ENCODE data around the gene DNHD1. TPM values are rescaled to one million over a fixed set of nuclear protein-coding genes. Genes with fewer than 3 reads are reported as not detected.

DNHD1 gene
- total RNA-seq, 1 experiment from 2014 or later = 1.2 TPM

DNA sequence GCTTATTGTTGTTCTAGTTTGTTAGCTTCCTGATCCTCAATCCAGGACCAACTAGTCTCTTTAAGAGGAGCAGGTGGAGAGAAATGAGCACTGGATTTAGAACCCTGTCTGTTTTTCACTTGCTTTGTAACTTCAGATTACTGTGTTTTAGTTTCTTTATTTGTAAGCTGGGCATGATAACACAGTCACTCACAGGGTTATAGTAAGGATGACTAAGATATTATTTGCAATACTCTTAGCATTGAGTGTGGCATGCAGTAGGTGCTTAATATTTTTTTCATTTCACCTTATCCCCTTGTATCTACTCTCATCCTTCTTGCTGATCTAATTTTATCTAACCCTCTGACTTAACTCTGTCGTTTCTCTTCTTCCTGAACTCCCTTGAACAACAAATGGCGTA lies 33.8 kb downstream of the DNHD1 start:
- DNase-seq (ENCODE audit: low spot score) = no peak

DNA sequence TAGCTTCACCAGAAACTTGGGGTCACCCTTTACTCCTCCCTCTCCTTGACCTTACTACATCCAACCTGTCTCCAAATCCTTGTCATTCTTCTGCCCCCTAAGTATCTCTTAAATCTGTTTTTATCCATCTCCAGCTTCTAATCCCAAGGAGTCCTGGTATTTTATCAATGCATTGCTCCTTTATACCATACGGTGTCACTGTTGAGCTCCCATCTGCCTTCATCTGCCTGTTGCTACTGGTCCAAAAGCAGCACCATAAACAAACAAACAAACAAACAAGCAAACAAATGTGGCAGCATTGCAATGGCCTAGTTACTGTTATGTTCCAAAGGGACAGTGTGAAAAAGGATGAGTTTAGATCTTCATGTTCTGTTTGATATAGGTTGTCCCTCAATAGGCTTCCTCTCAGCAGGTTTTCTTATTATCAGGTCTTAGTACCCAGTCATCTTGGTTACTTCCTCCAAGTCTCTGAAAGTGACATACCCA lies 34.2 kb downstream of the DNHD1 start:
- DNase-seq (ENCODE audit: low spot score) = peak; percentile 45

- DNase-seq (ENCODE audit: low spot score) = no peak
Observed at GRCh38 chr11:6538456-6538855, 41.4 kb downstream of the DNHD1 start.

GRCh38 chr11:6538945-6539344 lies 41.9 kb downstream of the DNHD1 start:
- DNase-seq (ENCODE audit: low spot score) = no peak

DNA sequence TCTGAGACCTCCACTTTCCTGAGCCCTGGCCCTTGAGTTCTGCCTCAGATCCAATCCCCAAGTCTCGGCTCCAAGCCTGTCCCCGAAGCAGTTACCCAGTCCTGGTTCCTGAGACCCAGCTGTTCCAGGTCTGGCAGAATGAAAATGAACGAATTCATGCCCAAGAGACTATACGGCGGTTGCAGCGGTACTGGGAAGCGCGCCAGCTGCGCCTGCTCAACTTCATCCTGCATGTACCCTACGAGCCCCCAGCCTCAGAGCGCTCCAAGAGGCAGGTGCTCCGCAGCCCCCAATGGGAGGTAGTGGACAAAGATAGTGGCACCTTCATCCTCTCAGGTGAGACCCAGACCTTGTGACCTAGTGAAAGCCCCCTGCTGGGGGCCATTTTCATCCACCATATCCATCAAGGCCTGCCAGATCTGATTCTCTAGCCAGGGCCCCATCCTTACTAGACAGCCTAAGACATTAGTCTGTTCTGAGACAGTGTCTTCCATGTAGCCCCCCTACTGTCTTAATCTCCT lies 42.7 kb downstream of the DNHD1 start:
- DNase-seq (ENCODE audit: low spot score) = no peak

DNA sequence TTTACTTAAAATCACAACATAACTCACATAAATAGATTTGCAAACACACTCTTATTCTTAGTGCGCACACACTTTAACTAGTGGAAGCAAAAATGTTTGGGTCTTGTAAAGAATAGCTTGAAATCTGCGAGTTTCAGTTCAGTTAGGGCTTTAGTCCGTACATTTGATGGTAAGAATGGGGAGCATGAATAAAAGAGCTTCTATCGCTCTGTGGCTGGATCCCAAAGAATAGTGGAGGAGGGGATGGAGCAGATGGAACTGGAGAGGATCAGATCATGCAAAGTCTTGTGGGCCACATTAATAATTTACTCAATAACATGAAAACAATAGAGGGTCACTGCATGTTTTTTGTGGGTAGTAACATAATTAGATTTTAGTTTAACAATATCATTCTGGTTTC lies 44.3 kb downstream of the DNHD1 start:
- DNase-seq (ENCODE audit: low spot score) = no peak

- no peak for DNase-seq (ENCODE audit: low spot score)
Observed at GRCh38 chr11:6542727-6543126, 45.6 kb downstream of the DNHD1 start.

DNA sequence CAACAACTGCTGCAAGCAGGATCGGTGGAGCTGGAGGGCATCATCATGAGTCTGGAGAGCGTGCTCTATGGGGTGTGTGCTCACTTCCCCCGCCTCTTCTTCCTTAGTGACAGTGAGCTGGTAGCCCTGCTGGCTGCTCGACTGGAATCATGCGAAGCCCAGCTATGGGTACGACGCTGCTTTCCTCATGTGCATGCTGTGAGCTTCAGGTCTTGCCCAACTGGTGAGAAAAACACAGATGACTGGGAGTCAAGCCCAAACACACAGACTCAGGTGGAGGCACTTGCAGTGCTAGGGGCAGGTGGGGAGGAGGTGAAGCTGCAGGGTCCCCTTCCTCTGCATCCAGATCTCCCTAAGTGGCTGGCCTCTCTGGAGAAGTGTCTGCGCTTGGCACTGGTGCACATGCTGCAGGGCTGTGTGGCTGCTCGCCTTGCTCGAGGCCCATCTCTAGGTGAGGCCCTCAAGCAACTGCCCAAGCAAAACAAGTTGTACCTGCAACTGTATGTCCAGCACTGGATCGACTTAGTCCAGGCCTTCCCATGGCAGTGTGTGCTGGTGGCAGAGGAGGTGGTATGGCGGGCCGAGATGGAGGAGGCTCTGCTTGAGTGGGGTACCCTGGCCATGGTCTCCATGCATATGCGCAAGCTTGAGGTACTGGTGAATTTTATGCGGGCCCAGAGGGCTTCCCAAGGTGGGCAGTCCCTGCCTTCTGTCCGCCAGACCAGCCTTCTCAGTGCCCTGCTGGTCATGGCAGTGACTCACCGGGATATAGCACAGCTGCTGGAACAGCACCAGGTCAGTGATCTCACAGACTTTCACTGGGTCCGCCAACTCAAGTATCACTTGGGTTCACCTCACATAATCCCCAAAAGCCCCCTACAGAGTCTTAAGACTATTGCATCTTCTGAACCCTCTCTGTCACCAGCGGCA lies 48.1 kb downstream of the DNHD1 start:
- DNase-seq (ENCODE audit: low spot score) = no peak

GRCh38 chr11:6545917-6546605 lies 49.0 kb downstream of the DNHD1 start:
- DNase-seq (ENCODE audit: low spot score) = no peak

DNA sequence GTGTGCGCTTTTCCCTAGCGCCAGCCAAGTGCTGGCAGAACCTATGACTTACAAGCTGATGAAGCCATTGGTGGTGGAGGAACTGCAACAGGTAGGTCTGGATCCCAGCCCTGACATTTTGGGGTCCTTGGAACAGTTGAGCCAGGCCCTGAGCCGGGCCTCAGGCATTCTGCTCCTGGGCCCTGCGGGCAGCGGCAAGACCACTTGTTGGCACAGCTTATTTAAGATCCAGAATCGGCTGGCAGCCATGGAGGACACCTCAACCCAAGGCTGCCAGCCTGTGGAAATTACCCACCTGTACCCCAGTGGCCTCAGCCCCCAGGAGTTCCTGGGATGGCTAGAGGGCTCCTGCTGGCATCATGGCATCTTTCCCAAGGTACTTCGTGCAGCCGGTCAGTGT lies 49.7 kb downstream of the DNHD1 start:
- no peak for DNase-seq (ENCODE audit: low spot score)

- DNase-seq (ENCODE audit: low spot score) = no peak
Observed at GRCh38 chr11:6547177-6547576, 50.1 kb downstream of the DNHD1 start.

- no peak for DNase-seq (ENCODE audit: low spot score)
Observed at GRCh38 chr11:6548121-6548520, 51.0 kb downstream of the DNHD1 start.

- no peak for DNase-seq (ENCODE audit: low spot score)
Observed at GRCh38 chr11:6548641-6549040, 51.6 kb downstream of the DNHD1 start.

DNA sequence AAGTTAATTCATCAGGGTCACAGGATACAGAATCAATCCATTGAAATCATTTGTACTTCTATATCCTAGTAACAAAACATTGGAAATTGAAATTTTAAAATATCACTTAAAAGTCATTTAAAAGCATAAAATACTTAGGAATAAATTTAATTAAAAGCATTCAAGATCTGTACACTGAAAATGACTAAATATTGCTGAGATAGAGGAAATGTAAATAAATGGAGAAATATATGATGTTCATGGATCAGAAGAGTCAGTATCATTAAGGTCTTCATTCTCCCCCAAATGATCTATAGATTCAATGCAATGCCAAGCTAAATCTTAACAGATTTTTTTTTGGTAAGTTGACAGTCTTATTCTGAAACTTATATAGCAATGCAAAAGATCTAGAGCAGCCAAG lies 56.6 kb downstream of the DNHD1 start:
- no peak for DNase-seq (ENCODE audit: low spot score)

GRCh38 chr11:6554828-6555706 lies 58.0 kb downstream of the DNHD1 start:
- DNase-seq (ENCODE audit: low spot score) = no peak

DNA sequence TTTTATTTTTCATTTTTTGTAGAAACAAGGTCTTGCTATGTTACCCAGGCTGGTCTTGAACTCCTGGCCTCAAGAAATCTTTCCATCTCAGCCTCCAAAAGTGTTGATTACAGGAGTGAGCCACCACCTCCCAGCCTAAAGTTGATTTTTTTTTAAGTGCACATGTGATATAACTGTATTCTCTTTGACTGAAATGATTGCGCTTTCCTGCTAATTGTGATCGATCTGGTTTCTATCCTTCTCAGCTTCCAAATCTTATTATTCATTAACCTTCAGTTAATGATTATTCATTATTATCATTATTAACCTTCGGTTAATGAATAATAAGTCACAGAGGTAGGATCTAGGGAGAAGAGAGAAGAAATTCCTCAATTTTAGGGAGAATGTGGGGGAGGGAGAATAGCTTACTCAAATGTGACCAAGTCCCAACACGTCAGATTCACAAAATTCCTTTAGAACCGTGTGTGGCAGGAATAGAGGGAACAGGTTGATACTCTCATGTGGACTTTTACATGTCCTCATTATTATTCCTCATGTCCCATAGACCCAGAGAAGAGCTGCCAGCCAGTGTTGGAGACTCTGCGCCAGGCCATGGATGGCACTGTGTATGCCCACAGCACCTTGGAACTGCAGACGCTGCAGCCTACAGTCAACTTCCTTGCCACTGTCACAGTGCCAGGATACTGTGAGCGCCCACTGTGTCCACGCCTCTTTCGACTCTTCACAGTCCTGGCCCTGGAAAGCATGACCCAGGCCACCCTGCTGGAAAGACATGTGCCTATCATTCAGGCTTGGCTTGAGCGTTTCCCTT lies 59.3 kb downstream of the DNHD1 start:
- no peak for DNase-seq (ENCODE audit: low spot score)

GRCh38 chr11:6557063-6557462 lies 60.0 kb downstream of the DNHD1 start:
- no peak for DNase-seq (ENCODE audit: low spot score)

- no peak for DNase-seq (ENCODE audit: low spot score)
Observed at GRCh38 chr11:6557761-6558674, 60.9 kb downstream of the DNHD1 start.

- no peak for DNase-seq (ENCODE audit: low spot score)
Observed at GRCh38 chr11:6559369-6559768, 62.3 kb downstream of the DNHD1 start.

- no peak for DNase-seq (ENCODE audit: low spot score)
Observed at GRCh38 chr11:6561288-6561687, 64.2 kb downstream of the DNHD1 start.
